HepG2 (cell line): ENCODE results near the gene LRP10. TPM values are rescaled to one million over a fixed set of nuclear protein-coding genes. Genes with fewer than 3 reads are reported as not detected.

ENCODE experiments used
- CHCHD3 ChIP-seq: sonication (generic); formaldehyde crosslinking; IDR thresholded peaks from 2 replicates; pipeline ENCODE4 v1.8.0; 2022; ENCODE audit warnings: mild to moderate bottlenecking, missing genetic modification reagents, moderate library complexity
- FOXA3 ChIP-seq: IDR thresholded peaks from 2 replicates; pipeline ENCODE4 v1.6.1; 2016; ENCODE audit warnings: missing genetic modification reagents, missing compliant biosample characterization
- ISX ChIP-seq: sonication (generic); formaldehyde crosslinking; conservative IDR thresholded peaks from 2 replicates; pipeline ENCODE4 v1.5.0; 2020; ENCODE audit warnings: missing genetic modification reagents
- KDM6A ChIP-seq: IDR thresholded peaks from 2 replicates; pipeline ENCODE4 v1.6.1; 2016; ENCODE audit warnings: low read depth
- MATR3 ChIP-seq: sonication (generic); formaldehyde crosslinking; IDR thresholded peaks from 2 replicates; pipeline ENCODE4 v1.4.0; 2020; ENCODE audit warnings: missing genetic modification reagents
- NAIF1 ChIP-seq: sonication (generic); formaldehyde crosslinking; IDR thresholded peaks from 2 replicates; pipeline ENCODE4 v1.5.0; 2020; ENCODE audit warnings: mild to moderate bottlenecking, missing genetic modification reagents, borderline replicate concordance
- NFRKB ChIP-seq: fragments of 450-650 bp; IDR thresholded peaks from 2 replicates; pipeline ENCODE4 v1.6.1; 2017
- RORA ChIP-seq: sonication (generic); formaldehyde crosslinking; IDR thresholded peaks from 2 replicates; pipeline ENCODE4 v1.5.0; 2020; ENCODE audit warnings: mild to moderate bottlenecking, missing genetic modification reagents, moderate library complexity
- SALL2 ChIP-seq: sonication (generic); formaldehyde crosslinking; IDR thresholded peaks from 2 replicates; pipeline ENCODE4 v1.8.1; 2023; ENCODE audit warnings: mild to moderate bottlenecking, missing genetic modification reagents, inconsistent platforms
- THAP11 ChIP-seq: IDR thresholded peaks from 2 replicates; pipeline ENCODE4 v1.6.1; 2016; ENCODE audit warnings: missing biosample characterization, missing genetic modification reagents
- ZBTB3 ChIP-seq: sonication (generic); formaldehyde crosslinking; IDR thresholded peaks from 2 replicates; pipeline ENCODE4 v1.4.0; 2020; ENCODE audit warnings: low read depth, mild to moderate bottlenecking, moderate library complexity, missing genetic modification reagents, borderline replicate concordance
- ZNF121 ChIP-seq: sonication (generic); formaldehyde crosslinking; IDR thresholded peaks from 2 replicates; pipeline ENCODE4 v1.5.0; 2020; ENCODE audit warnings: mild to moderate bottlenecking, missing genetic modification reagents
- ZNF235 ChIP-seq: sonication (generic); formaldehyde crosslinking; IDR thresholded peaks from 2 replicates; pipeline ENCODE4 v1.8.1; 2023; ENCODE audit warnings: mild to moderate bottlenecking, missing genetic modification reagents, borderline replicate concordance
- ZNF510 ChIP-seq: sonication (generic); formaldehyde crosslinking; IDR thresholded peaks from 2 replicates; pipeline ENCODE4 v1.4.0; 2020; ENCODE audit warnings: low read depth, mild to moderate bottlenecking, missing genetic modification reagents
- ZNF7 ChIP-seq: IDR thresholded peaks from 2 replicates; pipeline ENCODE4 v1.6.1; 2016; ENCODE audit warnings: missing biosample characterization, missing genetic modification reagents
- polyA plus RNA-seq, 8 experiments: library from polyadenylated mRNA; depleted of rRNA in 3 of 8; stranded (reverse) in 7 of 8; unstranded in 1 of 8; fragments of >200 nt; fragmentation: Illumina TruSeq in 4 of 8; extraction: Trizol in 4 of 8; gene quantifications; 2 replicates each; pipeline versions ENCODE4 v1.2.1 to v1.2.3, GENCODE V29; 2011 to 2016; ENCODE audit warnings: low read depth in 4 of 8, missing spikeins in 1 of 8, mixed read lengths in 1 of 8; ENCODE audit not compliant: insufficient read depth in 1 of 8
- total RNA-seq, 5 experiments: library from RNA; depleted of rRNA; stranded (reverse); fragments of >200 nt; fragmentation: Illumina TruSeq; extraction: Trizol; gene quantifications; 2 replicates each; pipeline ENCODE4 v1.2.3, GENCODE V29; 2016; ENCODE audit warnings: low read depth in 1 of 5
- TF ChIP-seq, protein P1 (sequence below): sonication (generic); formaldehyde crosslinking; IDR thresholded peaks from 2 replicates; pipeline ENCODE4 v1.4.0; 2020; ENCODE audit warnings: missing genetic modification reagents, borderline replicate concordance
- TF ChIP-seq, protein P2 (sequence below): sonication (generic); formaldehyde crosslinking; IDR thresholded peaks from 2 replicates; pipeline ENCODE4 v1.4.0; 2020; ENCODE audit warnings: missing genetic modification reagents
- TF ChIP-seq, protein P3 (sequence below): IDR thresholded peaks from 2 replicates; pipeline ENCODE4 v1.6.1; 2018; ENCODE audit warnings: missing genetic modification reagents
- TF ChIP-seq, protein P4 (sequence below): sonication (generic); formaldehyde crosslinking; IDR thresholded peaks from 2 replicates; pipeline ENCODE4 v1.4.0; 2020; ENCODE audit warnings: missing genetic modification reagents, mild to moderate bottlenecking, borderline replicate concordance
- TF ChIP-seq, protein P5 (sequence below): sonication (generic); formaldehyde crosslinking; IDR thresholded peaks from 2 replicates; pipeline ENCODE4 v1.4.0; 2020; ENCODE audit warnings: mild to moderate bottlenecking, missing genetic modification reagents

The LRP10 gene
- total and polyA plus RNA-seq, 2 of the 13 experiments (the other 11 are each of a cell fraction or from before 2014, with no cell fraction given): 16.9 to 45.2 TPM

DNA sequence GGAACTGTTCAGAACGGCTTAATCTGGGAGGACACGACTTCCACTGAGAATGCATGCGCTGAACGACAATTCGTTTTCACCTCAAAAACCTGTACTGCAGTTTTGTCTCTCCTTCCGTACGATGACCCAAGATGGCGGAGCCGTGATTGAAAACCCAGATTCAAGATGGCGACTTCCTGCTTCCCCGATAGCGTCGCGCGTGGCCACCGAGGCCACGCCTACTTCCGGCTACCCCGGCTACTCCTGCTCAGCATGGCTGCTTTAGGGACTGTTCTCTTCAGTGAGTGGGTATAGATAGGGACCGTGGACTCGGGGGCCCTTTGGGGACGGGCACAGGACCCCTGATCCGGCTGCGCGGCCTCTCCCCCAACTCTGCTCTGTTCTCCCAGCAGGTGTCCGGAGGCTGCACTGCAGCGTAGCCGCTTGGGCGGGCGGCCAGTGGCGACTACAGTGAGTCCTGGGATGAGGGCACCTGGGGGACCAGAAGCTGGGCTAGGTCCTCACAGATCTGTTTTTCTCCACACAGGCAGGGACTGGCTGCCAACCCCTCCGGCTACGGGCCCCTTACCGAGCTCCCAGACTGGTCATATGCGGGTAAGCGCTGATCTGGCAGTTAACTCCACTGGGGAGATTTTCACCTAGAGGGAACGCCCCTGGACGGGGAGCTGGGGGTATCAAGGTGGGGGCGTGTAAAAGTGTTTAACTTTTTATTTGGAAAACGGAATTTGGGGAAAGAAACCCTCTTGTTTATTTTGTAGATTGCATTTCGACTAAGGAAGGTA lies 41.7 kb upstream of the LRP10 start, which contains the start of gene MRPL52 (continued):
- TF ChIP-seq, protein P1, sequence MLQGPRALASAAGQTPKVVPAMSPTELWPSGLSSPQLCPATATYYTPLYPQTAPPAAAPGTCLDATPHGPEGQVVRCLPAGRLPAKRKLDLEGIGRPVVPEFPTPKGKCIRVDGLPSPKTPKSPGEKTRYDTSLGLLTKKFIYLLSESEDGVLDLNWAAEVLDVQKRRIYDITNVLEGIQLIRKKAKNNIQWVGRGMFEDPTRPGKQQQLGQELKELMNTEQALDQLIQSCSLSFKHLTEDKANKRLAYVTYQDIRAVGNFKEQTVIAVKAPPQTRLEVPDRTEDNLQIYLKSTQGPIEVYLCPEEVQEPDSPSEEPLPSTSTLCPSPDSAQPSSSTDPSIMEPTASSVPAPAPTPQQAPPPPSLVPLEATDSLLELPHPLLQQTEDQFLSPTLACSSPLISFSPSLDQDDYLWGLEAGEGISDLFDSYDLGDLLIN (CRISPR knock-in tag): peak; percentile 84; the same call in 1 of the 2 replicates
- TF ChIP-seq NFRKB: peak; percentile 96
- TF ChIP-seq, protein P2, sequence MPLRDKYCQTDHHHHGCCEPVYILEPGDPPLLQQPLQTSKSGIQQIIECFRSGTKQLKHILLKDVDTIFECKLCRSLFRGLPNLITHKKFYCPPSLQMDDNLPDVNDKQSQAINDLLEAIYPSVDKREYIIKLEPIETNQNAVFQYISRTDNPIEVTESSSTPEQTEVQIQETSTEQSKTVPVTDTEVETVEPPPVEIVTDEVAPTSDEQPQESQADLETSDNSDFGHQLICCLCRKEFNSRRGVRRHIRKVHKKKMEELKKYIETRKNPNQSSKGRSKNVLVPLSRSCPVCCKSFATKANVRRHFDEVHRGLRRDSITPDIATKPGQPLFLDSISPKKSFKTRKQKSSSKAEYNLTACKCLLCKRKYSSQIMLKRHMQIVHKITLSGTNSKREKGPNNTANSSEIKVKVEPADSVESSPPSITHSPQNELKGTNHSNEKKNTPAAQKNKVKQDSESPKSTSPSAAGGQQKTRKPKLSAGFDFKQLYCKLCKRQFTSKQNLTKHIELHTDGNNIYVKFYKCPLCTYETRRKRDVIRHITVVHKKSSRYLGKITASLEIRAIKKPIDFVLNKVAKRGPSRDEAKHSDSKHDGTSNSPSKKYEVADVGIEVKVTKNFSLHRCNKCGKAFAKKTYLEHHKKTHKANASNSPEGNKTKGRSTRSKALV (CRISPR knock-in tag): no peak
- TF ChIP-seq ZNF510 (CRISPR knock-in tag): peak; percentile 92; the same call in 1 of the 2 replicates
- TF ChIP-seq FOXA3 (CRISPR knock-in tag): peak; percentile 3; the same call in 1 of the 2 replicates
- peak; percentile 89 for TF ChIP-seq ZBTB3
- peak; percentile 78; the same call in 1 of the 2 replicates for TF ChIP-seq CHCHD3
- TF ChIP-seq ISX (CRISPR knock-in tag): no peak
- TF ChIP-seq MATR3 (CRISPR knock-in tag): no peak
- TF ChIP-seq, protein P3, sequence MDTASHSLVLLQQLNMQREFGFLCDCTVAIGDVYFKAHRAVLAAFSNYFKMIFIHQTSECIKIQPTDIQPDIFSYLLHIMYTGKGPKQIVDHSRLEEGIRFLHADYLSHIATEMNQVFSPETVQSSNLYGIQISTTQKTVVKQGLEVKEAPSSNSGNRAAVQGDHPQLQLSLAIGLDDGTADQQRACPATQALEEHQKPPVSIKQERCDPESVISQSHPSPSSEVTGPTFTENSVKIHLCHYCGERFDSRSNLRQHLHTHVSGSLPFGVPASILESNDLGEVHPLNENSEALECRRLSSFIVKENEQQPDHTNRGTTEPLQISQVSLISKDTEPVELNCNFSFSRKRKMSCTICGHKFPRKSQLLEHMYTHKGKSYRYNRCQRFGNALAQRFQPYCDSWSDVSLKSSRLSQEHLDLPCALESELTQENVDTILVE (CRISPR knock-in tag): no peak; the same call in 1 of the 2 replicates
- peak; percentile 91 for TF ChIP-seq THAP11 (CRISPR knock-in tag)
- no peak for TF ChIP-seq SALL2
- no peak for TF ChIP-seq RORA (CRISPR knock-in tag)
- TF ChIP-seq ZNF235 (CRISPR knock-in tag): no peak; the same call in 1 of the 2 replicates
- no peak for TF ChIP-seq NAIF1 (CRISPR knock-in tag)
- TF ChIP-seq, protein P4, sequence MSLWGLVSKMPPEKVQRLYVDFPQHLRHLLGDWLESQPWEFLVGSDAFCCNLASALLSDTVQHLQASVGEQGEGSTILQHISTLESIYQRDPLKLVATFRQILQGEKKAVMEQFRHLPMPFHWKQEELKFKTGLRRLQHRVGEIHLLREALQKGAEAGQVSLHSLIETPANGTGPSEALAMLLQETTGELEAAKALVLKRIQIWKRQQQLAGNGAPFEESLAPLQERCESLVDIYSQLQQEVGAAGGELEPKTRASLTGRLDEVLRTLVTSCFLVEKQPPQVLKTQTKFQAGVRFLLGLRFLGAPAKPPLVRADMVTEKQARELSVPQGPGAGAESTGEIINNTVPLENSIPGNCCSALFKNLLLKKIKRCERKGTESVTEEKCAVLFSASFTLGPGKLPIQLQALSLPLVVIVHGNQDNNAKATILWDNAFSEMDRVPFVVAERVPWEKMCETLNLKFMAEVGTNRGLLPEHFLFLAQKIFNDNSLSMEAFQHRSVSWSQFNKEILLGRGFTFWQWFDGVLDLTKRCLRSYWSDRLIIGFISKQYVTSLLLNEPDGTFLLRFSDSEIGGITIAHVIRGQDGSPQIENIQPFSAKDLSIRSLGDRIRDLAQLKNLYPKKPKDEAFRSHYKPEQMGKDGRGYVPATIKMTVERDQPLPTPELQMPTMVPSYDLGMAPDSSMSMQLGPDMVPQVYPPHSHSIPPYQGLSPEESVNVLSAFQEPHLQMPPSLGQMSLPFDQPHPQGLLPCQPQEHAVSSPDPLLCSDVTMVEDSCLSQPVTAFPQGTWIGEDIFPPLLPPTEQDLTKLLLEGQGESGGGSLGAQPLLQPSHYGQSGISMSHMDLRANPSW (CRISPR knock-in tag): peak; percentile 76
- TF ChIP-seq, protein P5, sequence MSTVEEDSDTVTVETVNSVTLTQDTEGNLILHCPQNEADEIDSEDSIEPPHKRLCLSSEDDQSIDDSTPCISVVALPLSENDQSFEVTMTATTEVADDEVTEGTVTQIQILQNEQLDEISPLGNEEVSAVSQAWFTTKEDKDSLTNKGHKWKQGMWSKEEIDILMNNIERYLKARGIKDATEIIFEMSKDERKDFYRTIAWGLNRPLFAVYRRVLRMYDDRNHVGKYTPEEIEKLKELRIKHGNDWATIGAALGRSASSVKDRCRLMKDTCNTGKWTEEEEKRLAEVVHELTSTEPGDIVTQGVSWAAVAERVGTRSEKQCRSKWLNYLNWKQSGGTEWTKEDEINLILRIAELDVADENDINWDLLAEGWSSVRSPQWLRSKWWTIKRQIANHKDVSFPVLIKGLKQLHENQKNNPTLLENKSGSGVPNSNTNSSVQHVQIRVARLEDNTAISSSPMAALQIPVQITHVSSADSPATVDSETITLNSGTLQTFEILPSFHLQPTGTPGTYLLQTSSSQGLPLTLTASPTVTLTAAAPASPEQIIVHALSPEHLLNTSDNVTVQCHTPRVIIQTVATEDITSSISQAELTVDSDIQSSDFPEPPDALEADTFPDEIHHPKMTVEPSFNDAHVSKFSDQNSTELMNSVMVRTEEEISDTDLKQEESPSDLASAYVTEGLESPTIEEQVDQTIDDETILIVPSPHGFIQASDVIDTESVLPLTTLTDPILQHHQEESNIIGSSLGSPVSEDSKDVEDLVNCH (CRISPR knock-in tag): no peak
- no peak for TF ChIP-seq ZNF121 (CRISPR knock-in tag)
- TF ChIP-seq ZNF7 (CRISPR knock-in tag): peak; percentile 23; the same call in 1 of the 2 replicates
- TF ChIP-seq KDM6A (CRISPR knock-in tag): no peak
